Measurements from ENCODE around the gene RSPO3.

The RSPO3 gene

GRCh38 chr6:127162836-127163235, 44.4 kb downstream of the RSPO3 start:
- no peak for DNase-seq (ENCODE audit: low read depth)

- no peak for DNase-seq (ENCODE audit: low read depth)
Measured at GRCh38 chr6:127164036-127164435, 45.6 kb downstream of the RSPO3 start.

- DNase-seq (ENCODE audit: low read depth): no peak
Measured at GRCh38 chr6:127164565-127164964, 46.1 kb downstream of the RSPO3 start.

GRCh38 chr6:127173156-127173940, 54.9 kb downstream of the RSPO3 start:
- DNase-seq (ENCODE audit: low read depth): no peak

- DNase-seq (ENCODE audit: low read depth): no peak
Measured at GRCh38 chr6:127176146-127176545, 57.7 kb downstream of the RSPO3 start.

GRCh38 chr6:127177030-127177922, 58.8 kb downstream of the RSPO3 start:
- no peak for DNase-seq (ENCODE audit: low read depth)

GRCh38 chr6:127177923-127178231, 59.4 kb downstream of the RSPO3 start:
- no peak for DNase-seq (ENCODE audit: low read depth)

- DNase-seq (ENCODE audit: low read depth): no peak
Measured at GRCh38 chr6:127178746-127179145, 60.3 kb downstream of the RSPO3 start.

GRCh38 chr6:127180426-127180825, 62.0 kb downstream of the RSPO3 start:
- no peak for DNase-seq (ENCODE audit: low read depth)

GRCh38 chr6:127182501-127182900, 64.0 kb downstream of the RSPO3 start:
- no peak for DNase-seq (ENCODE audit: low read depth)

- DNase-seq (ENCODE audit: low read depth): no peak
Measured at GRCh38 chr6:127185437-127185995, 67.0 kb downstream of the RSPO3 start.

- peak; percentile 12 for DNase-seq (ENCODE audit: low read depth)
Measured at GRCh38 chr6:127186889-127187288, 68.4 kb downstream of the RSPO3 start.

GRCh38 chr6:127188744-127189143, 70.3 kb downstream of the RSPO3 start:
- no peak for DNase-seq (ENCODE audit: low read depth)

GRCh38 chr6:127190552-127190951, 72.1 kb downstream of the RSPO3 start:
- DNase-seq (ENCODE audit: low read depth): no peak

GRCh38 chr6:127191716-127192115, 73.2 kb downstream of the RSPO3 start:
- no peak for DNase-seq (ENCODE audit: low read depth)

- DNase-seq (ENCODE audit: low read depth): no peak
Measured at GRCh38 chr6:127192911-127193541, 74.6 kb downstream of the RSPO3 start.

GRCh38 chr6:127195833-127196232, 77.4 kb downstream of the RSPO3 start:
- no peak for DNase-seq (ENCODE audit: low read depth)

- DNase-seq (ENCODE audit: low read depth): no peak
Measured at GRCh38 chr6:127198549-127198948, 80.1 kb downstream of the RSPO3 start.

GRCh38 chr6:127199470-127199869, 81.0 kb downstream of the RSPO3 start:
- DNase-seq (ENCODE audit: low read depth): no peak

GRCh38 chr6:127200114-127200513, 81.6 kb downstream of the RSPO3 start:
- DNase-seq (ENCODE audit: low read depth): no peak

- DNase-seq (ENCODE audit: low read depth): no peak
Measured at GRCh38 chr6:127201321-127201720, 82.8 kb downstream of the RSPO3 start.

GRCh38 chr6:127202676-127203075, 84.2 kb downstream of the RSPO3 start:
- DNase-seq (ENCODE audit: low read depth): no peak

GRCh38 chr6:127204281-127204680, 85.8 kb downstream of the RSPO3 start:
- DNase-seq (ENCODE audit: low read depth): no peak

All from stimulated activated CD8-positive, alpha-beta memory T cell treated with anti-CD3 and anti-CD28 coated beads, Interleukin-12 subunit alpha, Interleukin-12 subunit beta, amount 100 ng/mL, for 1 hour (primary cell).